GM21825 (cell line): Measurements from ENCODE around the gene NHLRC2.
A peak's percentile ranks its signal among the peaks of the same experiment; 100 is the strongest.
"Not testable (repeated sequence)": the region's sequence is repeated elsewhere in the genome, so short reads cannot be mapped to it uniquely, and the experiment has no call there.

Experiments
- ATAC-seq: cut with Tn5 transposase; IDR thresholded peaks from one replicate; pipeline ENCODE4 v1.9.1; 2021; ENCODE audit warnings: mild to moderate bottlenecking, moderate library complexity; ENCODE audit not compliant: unreplicated experiment

Gene NHLRC2

DNA sequence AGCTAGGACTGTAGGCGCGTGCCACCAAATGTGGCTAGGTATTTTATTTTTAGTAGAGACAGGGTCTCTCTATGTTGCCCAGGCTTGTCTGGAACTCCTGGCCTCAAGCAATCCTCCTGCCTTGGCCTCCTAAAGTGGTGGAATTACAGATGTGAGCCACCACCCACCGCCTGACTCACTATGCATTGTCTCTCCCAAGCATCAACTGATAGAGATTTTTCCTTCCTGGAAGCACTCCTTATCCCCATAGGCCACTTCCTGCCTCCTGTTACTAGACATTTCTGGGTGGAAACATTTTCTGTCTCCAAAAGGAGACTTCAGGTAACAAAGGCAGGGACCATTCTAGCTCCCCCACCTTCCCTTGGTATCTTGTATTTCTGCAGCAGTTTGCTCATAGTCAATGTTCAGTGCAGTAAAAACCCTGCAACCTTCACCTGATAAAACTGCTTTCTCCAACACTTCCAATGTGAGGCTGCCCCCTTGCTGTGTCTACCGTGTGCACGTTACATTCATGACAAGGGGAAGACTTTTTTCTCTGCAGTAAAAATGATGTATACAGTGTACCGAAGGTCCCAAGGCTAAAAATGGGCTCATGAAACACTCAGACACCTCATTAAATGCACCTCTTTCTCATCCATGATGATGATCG, 84.9 kb downstream of the NHLRC2 start:
- no peak for ATAC-seq

DNA sequence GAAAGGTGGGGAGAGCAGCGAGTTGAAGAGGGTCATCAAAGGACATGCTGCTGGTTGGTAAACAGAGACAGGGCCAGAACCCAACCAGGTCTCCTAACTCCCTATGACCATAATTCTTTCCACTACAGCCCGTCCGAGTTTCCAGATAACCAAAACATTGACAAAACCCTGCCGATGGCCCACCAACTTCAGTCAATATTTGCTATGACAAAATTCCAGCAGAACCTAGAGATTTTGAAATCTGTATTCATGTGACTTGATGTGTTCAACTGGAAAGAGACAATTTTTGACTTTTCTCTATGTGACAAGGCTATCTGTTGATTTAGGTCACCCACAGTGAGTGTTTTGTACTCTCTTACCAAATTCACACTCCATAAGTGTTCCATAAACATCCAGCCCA, 86.7 kb downstream of the NHLRC2 start:
- no peak for ATAC-seq

DNA sequence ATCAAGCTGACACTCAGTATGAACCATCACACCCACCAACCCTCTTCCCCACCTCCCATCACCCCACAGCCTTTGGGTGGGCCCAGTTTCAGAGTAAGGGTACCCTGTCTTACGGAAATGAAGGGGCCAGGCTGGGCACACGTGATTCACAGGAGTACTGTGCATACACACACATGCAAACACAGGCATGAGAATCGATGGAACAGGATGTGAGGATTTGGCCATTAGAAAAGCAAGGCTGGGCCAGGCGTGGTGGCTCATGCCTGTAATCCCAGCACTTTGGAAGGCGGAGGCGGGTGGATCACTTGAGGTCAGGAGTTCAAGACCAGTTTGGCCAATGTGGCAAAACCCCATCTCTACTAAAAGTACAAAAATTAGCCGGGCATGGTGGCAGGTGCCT, 88.7 kb downstream of the NHLRC2 start:
- ATAC-seq = not testable (repeated sequence)

DNA sequence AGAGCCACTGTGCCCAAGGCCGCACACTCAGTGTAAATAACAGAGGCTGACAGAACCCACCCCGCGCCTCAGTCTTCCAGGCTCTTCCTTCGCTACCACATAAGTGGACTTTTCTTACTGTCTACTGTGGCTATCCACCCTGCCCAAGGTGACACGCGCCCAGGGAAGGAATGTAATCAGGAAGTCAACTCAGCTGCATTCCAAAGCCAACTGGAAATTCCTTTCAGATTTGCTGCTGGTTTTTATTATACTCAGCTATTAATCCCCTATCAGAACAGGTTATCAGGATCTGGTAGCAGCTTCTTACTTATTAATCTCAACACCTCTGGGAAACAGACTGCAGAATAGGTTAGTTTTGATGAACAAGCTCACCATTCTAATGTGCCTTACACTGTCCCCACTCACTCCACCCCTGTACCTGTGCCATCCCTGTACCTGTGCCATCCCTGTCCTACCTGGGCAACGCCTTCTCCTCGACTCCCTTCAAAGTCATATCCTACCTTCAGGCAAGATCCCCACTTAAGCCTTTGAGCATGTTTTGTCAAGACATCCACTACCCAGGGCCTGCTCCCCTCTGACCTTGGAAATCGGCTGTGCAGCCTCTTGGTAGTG, 90.7 kb downstream of the NHLRC2 start:
- ATAC-seq = no peak

DNA sequence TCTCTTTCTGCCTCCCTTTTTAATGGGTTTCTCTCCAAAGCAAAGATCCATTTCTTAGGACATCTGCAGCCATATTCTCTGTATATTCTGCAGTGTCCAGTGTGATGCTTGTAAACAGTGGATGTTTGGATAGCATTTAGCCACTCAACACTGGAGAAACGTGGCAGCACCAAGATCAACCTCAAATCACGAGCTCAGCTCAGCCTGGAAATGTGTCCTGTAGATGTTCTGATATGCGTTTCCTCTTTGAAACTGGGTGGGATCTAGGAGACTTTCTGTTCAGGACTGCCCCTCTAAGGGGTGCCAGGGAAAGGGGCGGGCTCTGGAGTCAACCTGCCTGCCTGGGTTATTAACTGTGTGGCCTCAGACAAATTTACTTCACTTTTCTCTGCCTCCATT, 91.2 kb downstream of the NHLRC2 start:
- no peak for ATAC-seq

DNA sequence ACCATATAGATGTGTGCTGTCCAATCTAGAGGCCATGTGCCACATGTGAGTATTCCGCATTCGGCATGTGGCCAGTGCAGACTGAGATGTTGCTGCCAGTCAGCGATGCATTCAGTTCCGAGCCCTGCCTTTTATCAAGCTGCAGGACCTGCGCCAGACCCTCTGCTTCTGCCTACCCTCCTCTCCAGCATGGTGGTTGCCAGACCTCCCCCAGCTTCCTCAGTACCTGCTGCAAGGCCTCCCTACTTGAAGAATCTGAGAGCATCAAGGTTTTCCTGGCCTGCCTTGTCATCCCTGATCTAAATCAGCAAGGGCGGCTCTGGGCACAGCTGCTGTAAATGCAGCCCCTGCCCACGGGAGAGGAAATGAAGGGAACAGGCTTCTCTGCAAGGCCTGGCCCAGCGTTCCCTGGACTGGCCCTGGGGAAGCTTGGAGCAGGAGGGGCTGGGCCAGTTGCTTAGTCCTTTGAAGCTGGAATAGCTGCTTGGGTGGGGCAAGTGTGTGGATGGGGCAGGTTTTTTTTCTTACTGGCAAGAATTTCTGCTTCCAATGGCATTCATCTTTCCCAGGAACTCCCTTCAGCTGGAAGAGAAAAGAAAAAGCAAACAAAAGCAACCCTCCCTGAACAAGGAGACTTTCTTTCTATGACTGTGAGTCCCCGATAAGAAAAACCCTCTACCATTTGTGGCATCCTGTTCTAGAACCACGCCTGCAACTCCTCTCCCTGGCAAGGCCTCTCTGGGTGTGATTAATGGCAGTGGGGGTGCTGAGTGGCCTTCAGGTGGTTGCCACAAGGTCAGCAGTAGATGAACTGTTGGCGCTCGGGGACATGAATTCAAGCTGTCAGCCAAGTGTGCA, 93.0 kb downstream of the NHLRC2 start:
- ATAC-seq = no peak

DNA sequence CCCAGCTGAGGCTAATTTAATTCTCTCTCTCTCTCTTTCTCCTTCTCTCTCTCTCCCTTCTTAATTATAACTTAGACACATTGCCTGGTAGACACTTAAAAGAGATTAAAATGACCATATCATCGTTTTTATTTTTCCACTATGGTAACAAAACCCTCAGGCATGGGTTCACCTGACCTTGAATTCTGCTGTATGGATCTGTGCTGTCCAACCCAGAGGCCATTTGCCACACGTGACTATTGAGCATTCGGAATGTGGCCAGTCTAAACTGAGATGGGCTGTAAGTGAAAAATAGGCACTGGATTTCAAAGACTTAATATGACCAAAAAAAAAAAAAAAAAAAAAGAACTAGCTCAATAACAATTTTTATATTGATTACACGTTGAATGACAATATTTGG, 93.6 kb downstream of the NHLRC2 start:
- no peak for ATAC-seq

DNA sequence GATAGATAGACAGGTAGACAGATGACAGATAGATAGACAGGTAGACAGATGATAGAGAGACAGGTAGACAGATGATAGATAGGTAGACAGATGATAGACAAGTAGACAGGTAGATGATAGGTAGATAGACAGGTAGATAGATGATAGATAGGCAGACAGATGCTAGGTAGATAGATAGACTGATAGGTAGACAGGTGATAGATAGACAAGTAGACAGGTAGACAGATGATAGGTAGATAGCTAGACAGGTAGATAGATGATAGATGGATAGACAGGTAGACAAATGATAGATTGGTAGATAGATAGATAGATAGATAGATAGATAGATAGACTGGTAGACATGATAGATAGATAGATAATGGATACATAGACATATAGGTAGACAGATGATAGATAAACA, 95.8 kb downstream of the NHLRC2 start:
- no peak for ATAC-seq

DNA sequence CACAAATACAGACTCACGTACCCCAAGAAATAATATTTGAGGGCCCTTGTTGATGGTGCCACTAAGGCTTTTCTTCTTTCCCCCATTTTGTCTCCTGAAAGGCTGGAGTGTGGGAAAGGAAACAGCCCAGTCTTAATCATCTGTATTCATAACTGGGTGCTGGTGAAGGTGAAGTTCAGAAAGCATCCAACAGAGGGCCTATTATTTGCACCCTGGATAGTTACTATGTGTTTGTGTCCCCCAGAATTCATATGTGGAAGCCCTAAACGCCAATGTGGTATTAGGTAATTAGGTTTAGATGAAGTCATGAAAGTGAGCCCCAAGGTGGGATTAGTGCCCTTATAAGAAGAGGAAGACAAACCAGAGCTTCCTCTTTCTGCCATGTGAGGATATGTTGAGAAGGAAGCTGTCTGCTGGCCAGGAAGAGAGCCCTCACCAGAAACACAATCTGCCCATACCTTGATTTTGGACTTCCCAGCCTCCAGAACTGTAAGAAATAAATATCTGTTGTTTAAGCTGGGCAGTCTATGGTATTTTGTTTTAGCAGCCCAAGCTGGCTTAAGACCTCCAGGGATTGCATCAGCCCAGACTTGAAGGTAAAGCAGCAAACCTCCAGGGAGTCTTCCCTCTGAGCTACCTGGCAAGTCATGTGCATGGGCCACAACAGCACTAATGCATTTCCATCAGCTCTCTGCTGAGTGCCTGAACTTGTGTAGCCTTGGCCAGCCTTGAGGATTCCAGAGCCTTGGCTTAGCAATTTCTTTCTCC, 99.2 kb downstream of the NHLRC2 start:
- no peak for ATAC-seq

DNA sequence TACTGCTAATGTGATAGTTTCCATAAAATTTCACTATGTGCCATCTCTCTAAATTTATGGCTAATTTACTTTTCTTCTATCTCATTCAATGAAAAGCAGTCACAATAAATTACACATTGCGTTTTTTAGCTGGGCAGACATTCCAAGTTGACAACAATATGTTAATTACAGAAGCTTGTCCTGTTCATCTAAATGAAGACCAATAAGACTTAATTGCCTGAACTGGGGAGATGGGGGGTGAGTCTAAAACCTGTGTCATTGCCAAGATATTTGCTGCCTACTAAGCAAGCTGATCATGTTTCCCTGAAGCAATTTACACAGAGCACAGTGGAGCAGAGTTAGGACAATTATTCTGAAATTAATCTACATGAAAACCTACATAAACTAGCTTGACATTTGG, 99.9 kb downstream of the NHLRC2 start:
- no peak for ATAC-seq

DNA sequence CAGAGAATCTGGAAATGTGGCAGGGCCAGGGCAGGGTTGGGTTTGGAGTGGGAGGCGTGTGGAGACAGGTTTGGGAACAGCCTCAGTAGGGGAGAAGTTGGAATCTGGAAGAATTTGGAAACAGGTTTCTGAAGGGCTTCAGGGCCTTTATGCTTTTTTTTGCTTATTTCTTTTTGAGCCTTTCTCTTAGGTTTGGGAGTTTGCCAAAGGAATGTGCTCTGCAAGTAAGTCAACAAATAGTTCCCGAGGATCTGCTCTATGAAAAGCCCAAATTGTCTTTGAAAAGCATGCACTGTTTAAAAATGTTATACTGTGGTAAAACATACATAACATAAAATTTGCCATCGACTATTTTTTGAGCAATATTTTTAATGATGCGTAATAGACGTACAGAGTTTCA, 102.6 kb downstream of the NHLRC2 start:
- ATAC-seq = no peak

DNA sequence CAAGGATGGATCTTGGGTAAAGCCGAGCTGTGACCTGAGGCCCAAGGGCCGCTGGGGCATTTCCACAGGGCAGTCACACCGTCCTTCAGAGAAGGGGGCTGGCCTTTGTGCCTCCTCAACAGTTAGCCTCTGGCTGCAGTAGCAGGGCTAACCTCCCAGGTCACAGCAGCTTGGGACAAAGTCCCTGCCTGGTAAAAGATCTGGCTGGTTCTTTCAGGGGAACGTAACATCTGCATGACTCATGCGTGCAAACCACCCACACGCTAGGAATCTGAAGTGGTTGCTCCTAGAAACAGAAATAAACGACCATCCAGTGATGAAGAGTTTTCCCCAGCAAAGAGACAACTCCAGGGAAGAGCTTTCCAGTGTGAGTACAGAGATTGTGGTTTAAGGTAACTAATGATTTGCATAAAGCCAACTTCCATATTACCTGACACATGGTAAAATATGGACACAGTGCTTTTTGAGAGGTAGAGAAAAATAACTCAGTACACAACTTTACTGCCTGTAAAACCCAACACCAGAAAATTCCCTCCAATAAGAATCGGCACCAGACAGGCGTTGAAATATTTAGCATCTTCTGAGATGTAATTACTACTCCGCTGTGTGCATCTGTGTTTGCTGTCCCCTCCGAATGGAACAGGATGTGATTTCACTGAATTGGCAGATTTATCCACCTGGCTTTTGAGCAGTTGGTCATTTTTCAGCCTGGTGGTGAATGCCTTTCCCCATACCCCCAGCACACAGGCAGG, 104.3 kb downstream of the NHLRC2 start:
- ATAC-seq = no peak

DNA sequence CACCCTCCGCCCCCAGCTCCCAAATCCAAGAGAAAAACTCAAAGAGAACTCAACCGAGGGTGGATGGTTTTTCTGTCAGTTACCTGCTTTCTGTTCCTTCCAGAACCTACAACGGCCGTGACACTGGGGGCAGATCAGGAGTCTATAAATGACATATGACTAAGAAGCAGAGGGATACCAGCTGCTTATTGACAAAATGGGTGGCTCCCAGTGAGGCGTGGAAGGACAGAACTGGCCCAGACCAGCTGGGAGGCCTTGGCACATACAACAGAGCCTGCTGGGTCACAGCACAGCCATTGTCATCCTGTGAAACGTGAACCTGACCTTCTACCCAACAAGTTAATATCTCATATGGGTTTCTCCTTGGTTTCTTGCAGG, 104.9 kb downstream of the NHLRC2 start:
- peak; percentile 54 for ATAC-seq

DNA sequence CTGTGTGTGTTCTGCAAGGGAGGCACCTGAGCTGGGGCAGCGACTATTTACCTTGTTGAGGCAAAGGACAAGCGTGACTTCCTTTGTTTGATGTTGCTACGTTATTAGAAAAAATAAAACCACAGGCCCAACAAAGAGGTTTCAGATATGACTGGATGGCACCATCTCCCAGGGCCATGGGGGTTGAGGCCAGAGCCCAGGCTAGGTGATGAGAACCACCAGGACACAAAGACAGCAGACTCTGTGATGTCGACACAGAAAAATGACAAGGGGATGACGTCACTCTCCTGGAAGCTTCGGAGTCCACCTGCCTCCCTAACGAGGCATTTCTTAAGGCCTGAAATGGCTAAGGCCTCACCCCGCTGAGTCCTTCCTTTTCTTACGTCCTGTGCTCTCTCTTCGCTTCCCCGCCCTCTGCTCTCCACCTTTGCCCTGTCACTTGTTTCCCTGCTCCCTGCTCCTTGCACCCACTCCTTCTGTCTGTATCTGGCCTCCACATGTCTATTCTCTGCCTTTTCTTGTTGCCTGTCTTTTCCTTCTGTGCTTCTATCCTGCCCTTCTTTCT, 106.2 kb downstream of the NHLRC2 start:
- no peak for ATAC-seq

DNA sequence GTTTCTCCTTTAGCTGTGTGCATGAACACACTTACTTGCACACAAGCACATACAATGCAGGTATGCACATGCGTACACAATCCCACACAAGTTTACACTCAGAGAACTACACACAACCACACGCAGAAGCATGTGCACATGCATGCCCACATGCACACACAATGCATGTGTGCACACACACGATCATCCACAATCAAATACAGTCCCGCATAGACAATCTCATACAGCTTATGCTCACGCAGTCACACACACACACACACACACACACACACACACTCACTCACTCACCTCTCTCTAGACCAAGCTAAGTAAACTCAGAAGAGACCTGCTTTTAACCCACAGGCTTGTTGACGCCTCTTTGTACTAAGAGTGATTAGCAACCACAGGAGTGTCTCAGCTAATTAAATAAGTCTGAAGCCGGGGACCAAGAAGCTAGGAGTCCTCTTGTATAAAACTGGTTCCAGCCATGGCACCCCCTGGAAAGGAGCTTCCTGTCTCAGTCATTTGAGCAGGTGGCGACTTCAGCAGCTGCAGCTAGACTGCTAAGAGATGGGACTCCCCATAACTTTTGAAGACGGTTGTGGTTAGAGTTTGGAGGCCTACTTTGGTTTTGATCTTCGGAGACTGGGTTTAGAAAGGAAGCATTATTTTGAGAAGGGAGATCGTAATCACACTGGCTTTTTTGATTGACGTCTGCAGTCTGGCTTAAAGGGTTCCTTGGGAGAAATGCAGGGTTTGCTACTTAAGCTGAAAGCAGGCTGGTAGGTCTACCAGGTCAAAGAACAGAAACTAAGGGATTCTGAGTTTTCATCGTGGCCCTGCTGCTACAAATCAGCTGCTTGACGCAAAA, 106.9 kb downstream of the NHLRC2 start:
- peak; percentile 68 for ATAC-seq

DNA sequence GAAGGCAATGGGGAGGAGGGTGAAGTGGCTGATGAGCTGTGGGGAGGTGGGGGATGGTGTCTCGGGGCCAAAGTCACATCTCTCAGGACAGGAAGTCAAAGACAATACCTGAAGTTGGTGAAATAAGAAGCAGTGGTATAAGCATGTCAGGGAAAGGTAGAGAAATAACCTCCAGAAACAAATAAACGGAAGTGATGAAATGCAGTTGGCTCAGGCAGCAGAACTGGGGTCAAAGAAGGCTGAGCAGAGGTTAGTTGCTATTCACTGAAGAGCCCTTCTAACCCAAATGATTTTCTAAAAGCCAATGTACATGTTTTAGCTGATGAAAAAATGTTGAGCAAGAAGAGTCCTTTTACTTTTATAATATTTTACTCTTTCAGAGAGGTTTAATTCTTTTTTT, 110.6 kb downstream of the NHLRC2 start:
- no peak for ATAC-seq

DNA sequence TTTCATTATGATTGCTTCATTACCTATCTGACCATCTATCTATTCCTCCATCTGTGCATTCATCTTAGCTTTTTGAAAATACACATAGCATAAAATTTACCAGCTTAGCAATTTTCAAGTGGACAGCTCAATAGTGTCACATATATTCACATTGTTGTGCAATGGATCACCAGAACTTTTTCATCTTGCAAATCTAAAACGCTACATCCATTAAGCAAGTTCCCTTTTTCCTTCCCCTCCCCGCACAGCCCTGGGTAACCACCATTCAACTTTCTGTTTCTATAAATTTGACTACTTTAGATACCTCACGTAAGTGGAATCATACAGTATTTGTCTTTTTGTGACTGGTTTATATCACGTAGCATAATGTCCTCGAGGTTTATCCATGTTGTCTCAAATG, 111.2 kb downstream of the NHLRC2 start:
- no peak for ATAC-seq
